Cerebellar cortex (tissue), 1 donor: ENCODE results near the gene IAH1.
A peak's percentile ranks its signal among the peaks of the same experiment; 100 is the strongest.

ENCODE experiments used
- DNase-seq: peaks from one replicate; pipeline ENCODE4 v3.0.0-alpha.2; 2015; ENCODE audit warnings: low spot score

The IAH1 gene, protein sequence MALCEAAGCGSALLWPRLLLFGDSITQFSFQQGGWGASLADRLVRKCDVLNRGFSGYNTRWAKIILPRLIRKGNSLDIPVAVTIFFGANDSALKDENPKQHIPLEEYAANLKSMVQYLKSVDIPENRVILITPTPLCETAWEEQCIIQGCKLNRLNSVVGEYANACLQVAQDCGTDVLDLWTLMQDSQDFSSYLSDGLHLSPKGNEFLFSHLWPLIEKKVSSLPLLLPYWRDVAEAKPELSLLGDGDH

DNA sequence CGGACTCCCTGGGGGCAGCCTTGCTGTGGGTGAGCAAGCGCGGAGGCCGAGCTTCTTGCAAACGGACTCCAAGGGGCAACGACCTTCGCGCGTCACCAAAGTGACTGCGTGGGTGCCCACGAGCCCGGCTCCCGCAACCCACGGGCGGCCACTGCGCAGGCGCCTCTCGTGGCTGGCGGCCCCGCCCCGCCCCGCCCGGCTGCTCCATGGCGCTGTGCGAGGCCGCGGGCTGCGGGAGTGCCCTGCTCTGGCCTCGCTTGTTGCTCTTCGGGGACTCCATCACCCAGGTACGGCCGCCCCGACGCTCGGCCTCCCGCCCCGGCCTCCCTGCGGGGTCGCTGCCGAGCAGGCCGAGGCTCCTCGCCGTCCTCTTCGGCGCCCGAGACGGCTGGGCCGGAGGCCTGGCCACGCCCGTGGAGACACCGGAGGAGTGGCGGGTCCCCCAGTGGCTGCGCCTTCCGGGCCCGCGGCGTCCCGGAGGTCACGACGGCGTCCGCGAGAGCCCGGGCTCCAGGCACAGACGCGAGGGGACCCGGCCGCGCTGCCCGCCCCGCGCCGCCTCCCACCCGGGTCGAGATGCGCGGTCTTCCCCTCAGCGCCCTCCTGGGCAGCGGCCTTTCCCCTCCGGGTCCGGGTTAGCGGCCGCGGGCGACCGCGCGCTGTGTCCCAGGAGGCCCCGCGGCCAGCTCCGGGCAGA is at the start of gene IAH1:
Gene IAH1 (plus strand): TSS at position 191 of the 697 bp plus-strand sequence. CDS start 16 bp downstream, at position 207.
- DNase-seq, result peak; percentile 48

DNA sequence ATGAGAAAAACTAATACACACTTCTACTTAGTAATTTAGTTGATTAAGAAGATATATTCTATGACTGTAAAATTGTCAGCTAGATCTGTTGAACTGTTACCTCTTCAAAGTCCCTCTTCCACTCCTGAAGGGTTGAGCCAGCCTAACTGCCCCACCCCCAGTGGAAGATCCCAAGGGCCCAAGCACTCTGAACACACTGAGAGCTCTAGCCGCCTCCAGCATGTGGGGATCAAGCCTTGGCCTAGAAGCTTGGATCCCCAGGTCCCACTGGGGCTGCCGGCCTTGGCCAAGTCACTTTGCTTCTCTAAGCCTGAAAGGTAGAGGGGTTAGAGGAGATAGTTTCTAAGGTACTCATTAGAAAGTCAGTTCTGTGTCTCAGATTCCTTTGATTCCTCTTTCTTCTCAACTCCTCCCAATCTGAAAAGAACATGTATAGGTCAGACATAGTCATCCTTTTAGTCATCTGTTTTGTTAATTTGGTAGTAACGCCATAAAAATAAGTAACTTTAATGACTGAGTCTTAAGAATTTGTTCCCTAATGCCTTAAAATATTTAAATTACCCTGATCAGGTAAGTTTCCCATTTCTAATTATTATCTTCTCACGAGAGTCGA is 45.3 kb upstream of the IAH1 start:
- no peak for DNase-seq

DNA sequence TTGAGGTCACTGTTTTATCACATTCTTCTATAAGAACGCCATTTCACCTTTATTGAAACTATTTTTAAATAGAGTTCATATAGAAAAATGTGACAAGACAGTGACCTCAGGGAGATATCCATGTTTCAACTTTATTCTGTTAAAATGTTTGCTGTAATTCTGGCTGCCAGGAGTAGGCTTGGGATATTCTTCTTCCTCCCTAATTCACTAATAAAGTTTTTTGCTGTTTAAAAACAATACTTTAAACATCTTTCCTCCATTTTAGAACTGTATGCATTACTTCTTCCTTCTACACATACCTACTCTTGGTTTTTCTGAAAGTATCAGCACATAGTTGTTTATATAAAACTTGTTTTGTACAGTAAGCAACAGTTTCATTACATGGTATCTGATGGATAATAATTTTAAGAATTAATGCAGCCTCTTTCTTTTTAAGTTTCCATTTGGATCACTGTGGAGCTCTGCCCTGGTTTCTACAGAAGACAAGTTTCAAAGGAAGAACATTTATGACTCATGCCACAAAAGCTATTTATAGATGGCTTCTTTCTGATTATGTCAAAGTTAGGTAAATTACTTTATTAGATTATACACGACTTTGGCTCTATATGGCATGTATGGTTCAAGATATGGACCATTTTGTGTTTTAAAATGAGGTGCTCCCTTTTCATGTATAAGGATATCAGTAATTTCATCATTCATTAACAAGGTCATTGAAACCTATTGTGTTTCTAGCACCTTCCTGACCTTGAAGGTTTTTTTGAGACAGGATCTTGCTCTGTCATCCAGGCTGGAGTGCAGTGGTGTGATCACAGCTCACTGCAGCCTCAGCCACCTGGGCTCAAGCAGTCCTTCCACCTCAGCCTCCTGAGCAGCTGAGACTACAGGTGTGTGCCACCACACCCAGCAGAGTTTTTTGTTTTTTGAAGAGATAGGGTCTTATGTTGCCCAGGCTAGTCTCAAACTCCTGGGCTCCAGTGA is 43.7 kb upstream of the IAH1 start:
- no peak for DNase-seq

DNA sequence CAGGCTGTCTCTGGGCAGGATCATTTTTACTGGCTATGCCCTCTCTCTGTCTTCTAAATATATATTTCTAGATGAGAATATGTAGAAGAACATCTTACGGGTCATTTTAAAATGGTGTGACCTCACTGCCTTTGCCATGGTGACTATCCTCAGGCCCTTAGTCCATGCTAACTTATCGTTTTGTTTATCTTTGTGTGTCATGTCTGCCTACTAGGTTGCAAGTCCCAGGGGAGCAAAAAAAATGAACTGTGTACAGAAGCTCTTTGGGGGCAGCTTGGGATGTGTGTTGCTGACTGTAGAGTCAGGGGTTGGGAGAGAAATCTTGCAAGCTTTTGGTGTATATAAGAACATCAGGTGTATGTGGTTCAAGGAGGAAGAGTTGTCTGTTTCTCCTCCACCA is 39.9 kb upstream of the IAH1 start:
- no peak for DNase-seq

DNA sequence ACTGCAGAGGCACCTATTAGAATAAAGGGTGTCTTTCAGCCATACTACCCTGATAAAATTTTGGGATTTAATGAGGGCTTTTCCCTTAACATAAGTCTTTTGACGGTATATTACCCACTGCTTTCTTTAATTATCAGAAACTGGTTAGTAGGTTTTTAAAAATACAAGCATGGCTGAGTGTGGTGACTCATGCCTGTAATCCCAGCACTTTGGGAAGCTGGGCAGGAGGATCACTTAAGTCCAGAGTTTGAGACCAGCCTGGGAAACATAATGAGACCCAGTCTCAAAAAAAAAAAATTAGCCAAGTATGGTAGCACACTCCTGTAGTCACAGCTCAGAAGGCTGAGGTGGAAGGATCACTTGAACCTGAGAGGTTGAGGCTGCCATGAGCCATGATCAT is 34.8 kb upstream of the IAH1 start:
- DNase-seq, result no peak

DNA sequence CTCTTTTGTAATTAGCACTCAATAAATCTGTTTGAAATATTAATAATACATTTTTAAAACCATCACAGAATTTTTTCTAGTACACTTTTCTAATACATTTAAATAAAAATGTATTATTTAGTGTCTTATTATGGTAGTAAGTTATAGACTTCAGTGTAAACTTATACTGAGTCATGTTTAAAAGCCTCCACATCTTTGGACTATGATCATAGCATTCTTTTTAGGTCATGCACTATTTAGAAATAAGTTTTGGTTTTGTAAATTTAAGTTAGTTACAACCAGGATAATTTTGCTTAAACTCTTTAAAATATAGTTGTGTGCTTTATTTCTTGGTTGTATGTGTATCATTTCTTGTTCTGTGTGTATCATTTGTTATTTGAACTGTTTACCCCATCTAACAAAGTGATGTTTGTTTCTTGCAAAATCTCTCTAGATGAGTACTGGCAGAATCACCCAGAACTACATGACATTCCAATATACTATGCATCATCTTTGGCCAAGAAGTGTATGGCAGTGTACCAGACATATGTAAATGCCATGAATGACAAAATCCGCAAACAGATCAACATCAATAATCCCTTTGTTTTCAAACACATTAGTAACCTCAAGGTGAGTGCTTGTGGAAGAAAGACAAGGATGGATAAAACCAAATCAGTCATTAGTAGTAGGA is 34.2 kb upstream of the IAH1 start:
- DNase-seq, result no peak

DNA sequence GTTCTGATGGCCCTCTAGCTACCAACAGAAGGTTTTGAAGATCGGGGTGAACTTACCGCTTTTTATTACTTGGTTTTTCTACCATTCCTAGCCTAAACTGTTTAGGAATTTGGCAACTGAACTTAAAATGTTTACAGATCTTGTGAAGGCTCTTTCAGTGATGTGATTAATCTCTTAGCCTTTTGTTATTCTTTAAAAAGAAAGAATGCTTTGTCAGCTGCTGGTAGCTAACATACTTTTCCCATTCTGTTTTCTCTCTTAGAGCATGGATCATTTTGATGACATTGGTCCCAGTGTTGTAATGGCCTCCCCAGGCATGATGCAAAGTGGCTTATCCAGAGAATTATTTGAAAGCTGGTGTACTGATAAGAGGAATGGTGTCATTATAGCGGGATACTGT is 32.8 kb upstream of the IAH1 start:
- DNase-seq, result no peak

DNA sequence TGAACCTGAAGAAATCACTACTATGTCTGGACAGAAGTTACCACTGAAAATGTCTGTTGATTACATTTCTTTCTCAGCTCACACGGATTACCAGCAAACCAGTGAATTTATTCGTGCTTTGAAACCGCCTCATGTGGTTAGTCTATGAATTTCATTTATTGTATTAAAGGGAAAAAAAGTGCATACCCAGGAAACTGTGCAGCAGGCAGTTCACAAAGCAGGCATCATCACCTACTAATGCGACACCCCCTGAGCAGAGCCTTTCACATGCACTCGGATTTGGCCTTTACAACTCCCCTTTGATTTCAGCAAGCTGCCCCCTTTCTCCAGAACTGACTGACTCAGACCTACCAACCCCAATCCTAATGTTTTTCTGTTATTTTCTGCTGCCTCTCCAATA is 30.8 kb upstream of the IAH1 start:
- no peak for DNase-seq

DNA sequence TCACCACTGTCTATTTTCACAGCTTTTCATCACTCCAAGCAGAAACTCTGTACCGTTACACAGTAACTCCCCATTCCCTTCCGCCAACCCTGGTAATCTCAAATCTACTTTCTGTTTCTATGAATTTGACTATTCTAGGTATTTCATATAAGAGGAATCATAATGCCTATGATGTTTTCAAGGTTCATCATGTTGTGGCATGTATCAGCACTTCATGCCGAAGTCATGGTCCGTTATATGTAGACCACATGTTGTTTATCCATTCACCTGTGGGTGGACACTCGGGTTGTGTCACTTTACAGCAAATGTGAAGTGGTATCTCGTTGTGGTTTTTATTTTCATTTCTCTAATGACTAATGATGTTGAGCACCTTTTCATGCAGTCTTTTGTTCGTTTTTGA is 29.3 kb upstream of the IAH1 start:
- no peak for DNase-seq

DNA sequence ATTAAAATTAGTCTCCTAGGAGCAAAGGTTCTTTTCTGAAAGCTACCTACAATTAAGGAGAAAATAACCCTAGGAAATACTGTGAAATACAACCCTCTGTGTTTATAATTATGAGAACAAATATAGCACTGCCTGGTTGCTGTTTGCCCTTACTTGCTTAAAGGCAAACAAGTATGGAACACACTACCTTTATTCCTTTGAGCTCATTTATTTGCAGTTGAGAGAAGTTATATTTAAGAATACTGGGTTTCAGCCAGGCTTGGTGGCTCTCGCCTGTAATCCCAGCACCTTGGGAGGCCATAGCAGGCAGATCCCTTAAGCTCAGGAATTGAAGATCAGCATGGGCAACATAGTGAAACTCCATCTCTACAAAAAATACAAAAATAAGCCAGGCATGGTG is 23.1 kb upstream of the IAH1 start:
- DNase-seq, result no peak

DNA sequence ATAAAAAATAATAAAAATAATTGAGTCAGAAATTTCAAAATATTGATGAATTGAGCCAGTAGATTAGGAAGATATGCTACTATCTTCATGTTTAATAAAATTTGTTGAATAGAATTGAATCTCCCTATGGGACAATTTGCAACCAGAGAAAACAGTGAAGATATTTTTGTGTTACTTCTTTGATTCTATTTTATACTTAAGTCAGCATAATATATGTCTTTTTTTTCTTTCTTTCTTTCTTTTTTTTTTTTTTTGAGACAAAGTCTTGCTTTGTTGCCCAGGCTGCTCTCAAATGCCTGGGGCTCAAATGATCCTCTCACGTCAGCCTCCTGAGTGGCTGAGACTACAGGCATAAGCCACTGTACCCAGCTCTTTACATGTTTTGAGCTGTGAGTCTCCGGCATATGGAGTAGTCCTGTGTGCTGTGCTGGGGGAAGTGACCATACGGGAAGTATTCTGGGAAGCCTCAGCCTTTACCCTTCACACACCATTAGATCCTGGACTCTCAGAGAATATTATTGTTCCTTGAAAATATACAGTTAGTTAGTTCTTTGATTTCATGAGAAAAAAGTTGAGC is 13.8 kb upstream of the IAH1 start:
- no peak for DNase-seq

DNA sequence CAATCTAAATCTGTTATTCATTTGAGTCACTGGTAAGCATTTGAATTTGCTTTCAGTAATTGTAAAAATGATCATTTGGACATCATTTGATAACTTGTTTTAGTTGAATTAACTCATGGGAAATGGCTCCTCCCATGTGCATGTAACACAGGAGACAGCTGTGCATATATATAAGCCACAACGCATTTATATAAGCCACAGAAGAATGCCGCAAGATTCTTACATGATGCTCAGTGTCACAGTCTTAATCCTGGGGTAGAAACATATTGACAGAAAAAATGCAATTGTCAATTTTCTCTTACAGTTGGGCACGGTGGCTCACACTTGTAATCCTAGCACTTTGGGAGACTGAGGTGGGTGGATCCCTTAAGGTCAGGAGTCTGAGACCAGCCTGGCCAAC is 13.3 kb upstream of the IAH1 start:
- no peak for DNase-seq

DNA sequence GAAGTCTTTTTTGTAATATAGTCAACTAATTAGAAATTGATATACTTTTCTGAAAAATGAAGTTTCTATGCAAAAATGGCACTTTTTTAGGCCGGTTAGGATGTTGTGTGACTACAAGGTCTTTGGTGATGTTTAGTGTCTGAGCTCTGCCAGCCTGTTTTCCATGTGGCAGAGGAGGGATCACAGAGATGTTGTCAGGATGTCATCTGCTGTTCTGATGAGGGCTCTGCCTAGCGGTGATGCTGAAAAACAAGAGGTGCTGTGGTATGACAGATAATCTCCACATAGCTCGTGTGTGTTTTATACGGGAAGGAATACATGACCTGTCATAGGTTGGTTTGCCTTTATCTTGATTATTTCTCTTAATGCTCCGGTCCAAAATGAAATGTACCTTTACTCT is 12.0 kb upstream of the IAH1 start:
- no peak for DNase-seq

DNA sequence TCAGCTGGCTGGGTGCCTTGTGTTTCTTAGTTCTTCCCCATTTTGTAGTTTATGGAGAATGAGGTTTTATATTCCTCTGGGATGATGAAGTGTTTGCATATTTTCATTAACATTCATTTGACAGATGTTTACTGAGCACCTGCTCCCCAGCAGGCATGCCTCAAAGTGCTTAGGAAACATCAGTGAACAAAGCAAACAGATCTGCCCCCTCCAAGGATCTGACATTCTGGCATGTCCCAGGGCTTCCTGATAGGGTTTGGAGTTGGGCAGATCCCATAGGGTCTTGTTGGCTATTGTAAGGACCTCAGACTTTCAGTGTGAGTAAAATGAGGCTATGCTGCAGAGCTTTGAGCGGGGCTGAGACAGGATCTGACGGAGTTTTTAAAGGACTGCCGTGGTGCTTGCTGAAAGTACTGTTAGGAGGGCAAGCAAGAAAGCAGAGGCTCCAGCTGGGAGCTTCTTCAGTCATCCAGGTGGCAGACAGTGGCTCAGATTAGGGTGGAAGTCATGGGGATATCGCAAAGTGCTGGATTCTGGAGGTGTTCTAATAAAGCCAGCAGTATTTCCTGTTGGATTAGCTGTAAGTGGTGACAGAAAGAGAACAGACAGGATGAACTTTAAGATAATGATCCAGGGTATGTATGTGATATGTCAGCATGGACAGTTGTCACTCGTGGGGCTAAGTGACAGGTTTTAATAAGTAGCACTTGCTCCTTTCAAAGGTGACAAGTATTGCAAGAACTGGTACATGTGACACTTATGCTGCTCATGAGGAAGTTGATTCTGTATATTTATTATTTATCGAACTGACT is 11.3 kb upstream of the IAH1 start:
- DNase-seq, result no peak

DNA sequence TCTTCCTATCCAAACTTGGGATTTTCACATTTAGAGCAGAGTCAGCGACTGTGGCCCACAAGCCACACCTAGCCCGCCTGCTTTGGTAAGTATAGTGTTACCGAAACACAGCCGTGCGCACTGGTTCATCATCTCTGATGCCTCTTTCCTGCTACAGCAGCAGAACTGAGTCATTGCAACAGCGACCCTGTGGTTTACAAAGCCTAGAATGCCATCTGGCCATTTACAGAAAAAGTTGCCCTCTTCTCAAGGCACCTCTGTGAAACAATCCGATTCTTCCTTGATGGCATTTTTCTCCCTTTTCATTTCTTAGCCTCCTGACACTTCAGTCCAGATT is 10.7 kb upstream of the IAH1 start:
- DNase-seq, result no peak

DNA sequence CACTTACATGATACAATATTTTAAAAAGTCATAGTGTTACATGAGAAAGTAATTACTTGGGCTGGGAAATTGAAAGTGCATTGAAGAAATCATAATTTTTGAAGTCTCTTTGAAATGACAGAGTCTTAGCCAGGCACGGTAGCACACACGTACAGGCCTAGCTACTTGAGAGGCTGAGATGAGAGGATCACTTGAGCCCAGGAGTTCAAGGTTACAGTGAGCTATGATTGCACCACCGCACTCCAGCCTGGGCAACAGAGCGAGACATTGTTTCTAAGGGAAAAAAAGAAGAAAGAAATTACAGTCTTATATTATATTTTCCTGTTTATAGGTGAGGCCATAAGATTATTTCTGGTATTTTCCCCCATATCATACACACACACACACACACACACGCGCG is 9.2 kb upstream of the IAH1 start:
- no peak for DNase-seq

DNA sequence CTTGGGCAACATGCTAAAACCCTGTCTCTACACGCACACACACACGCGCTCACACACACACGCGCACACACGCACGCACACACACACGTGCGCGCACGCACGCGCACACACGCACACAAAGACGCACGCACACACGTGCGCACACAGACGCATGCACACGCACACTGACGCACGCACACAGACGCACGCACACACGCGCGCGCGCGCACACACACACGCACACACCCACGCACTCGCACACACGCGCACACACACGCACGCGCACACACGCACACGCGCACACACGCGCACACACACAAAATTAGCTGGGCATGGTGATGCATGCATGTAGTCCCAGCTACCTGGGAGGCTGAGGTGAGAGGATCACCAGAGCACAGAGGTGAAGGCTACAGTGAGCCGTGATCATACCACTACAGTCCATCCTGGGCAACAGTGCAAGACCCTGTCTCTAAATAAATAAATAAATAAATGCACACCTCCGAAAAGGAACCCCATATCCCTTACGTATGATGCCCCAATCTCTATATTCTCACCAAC is 8.1 kb upstream of the IAH1 start:
- DNase-seq, result no peak

DNA sequence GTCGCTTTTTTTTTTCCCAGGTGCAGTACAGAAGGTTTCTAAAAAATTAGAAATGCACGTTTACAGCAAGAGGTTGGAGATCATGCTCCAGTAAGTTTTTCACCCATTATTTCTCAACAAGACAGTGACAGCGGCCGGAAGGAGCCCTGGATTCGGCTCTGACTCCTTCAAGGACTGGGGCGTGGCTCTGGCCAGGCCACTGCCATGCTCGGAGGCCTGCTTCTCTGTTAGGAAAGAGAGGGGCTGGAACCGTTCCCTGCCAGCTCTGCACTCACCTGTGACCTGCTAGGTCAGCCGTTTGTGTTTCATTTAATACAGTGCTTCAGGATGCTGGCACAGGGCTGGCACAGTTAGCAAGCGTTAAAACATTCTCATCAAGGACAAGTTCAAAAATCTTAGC is 6.7 kb upstream of the IAH1 start:
- no peak for DNase-seq

DNA sequence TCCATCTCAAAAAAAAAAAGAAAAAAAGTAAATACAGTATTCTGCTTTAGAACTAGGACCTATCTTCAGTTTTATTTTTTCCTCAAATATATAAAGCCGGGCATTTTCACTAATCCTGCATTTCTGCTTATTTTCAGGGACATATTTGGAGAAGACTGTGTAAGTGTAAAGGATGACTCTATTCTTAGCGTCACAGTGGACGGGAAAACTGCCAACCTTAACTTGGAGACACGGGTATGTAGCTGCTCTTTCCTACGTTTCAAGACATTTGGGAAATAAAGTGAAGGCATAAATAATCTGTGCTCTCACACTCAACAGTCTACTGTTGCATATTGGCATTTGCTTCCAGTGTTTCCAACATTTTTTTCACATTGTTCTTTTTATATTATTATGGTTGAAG is 3.1 kb upstream of the IAH1 start:
- DNase-seq, result no peak

DNA sequence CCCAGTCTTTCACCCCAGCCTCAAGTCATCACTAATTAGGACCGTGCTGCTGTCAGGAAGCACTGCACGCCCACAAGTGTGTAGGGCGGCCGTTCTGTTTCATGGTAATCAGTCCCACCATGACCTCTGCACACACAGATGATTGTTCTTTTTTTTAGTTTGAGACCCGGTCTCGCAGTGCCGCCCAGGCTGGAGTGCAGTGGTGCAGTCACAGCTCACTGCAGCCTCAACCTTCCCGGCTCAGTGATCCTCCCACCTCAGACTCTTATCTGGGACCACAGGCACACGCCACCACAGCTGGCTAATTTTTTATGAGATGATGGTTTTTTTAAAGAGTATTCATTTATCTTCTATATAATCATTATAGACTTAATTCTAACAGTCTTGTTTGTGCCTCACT is 1.8 kb upstream of the IAH1 start:
- no peak for DNase-seq
